D721Med (cell line): ENCODE measurements around the gene EIF4G1.
A peak's percentile ranks its signal among the peaks of the same experiment; 100 is the strongest.

ENCODE experiments used
- DNase-seq: peaks from one replicate; pipeline ENCODE4 v3.0.0; 2011; ENCODE audit warnings: low spot score; ENCODE audit not compliant: insufficient read length
- FAIRE-seq: peaks from 2 replicates; lab custom pipeline; 2011; peaks lifted over from hg19 to GRCh38; lab: Jason Lieb, UNC
- TF ChIP-seq, protein P1 (sequence below): IDR thresholded peaks from 2 replicates; pipeline ENCODE4 v1.5.1; 2012; ENCODE audit warnings: mild to moderate bottlenecking, control low read depth; ENCODE audit not compliant: insufficient read depth; ENCODE audit errors: missing control alignments

Gene EIF4G1

DNA sequence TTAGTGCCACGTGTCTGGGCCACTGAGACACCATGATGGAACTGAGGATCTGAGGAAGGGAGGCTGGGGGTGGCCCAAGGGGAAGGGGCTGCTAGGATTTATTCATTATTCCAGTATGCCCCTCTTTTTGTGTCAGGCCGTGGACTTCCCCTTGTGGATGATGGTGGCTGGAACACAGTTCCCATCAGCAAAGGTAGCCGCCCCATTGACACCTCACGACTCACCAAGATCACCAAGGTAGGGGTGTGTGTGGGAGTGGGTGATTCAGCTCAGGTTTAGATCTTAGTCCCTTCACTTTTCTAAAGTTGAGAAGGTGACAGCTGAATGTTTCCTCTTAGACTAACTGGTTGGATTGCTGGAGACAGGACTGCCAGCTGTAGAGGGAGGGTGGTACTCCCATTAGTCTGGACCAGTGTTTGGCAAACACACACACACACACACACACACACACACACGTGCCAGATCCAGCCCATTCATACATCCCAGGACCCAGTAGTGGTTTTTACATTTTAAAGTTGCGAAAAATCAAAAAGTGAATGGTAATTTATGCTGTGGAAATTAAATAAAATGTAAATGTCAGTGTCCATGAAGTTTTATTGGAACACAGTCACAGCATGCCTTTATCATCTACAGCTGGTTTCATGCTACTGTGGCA, 11.4 kb downstream of the EIF4G1 start:
- TF ChIP-seq, protein P1, sequence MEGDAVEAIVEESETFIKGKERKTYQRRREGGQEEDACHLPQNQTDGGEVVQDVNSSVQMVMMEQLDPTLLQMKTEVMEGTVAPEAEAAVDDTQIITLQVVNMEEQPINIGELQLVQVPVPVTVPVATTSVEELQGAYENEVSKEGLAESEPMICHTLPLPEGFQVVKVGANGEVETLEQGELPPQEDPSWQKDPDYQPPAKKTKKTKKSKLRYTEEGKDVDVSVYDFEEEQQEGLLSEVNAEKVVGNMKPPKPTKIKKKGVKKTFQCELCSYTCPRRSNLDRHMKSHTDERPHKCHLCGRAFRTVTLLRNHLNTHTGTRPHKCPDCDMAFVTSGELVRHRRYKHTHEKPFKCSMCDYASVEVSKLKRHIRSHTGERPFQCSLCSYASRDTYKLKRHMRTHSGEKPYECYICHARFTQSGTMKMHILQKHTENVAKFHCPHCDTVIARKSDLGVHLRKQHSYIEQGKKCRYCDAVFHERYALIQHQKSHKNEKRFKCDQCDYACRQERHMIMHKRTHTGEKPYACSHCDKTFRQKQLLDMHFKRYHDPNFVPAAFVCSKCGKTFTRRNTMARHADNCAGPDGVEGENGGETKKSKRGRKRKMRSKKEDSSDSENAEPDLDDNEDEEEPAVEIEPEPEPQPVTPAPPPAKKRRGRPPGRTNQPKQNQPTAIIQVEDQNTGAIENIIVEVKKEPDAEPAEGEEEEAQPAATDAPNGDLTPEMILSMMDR: no peak
- DNase-seq (peak; percentile 10), FAIRE-seq (no peak)

DNA sequence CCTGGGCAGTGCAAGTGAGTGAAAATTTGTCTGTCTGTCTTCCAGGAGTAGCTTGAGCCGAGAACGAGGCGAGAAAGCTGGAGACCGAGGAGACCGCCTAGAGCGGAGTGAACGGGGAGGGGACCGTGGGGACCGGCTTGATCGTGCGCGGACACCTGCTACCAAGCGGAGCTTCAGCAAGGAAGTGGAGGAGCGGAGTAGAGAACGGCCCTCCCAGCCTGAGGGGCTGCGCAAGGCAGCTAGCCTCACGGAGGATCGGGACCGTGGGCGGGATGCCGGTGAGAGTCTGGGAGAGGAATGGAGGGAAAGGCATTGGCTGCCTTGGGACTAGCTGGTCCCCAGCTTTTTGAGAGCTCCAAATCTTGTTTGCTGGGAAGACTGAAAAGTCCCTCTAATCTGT, 12.8 kb downstream of the EIF4G1 start:
- TF ChIP-seq, protein P1: no peak
- DNase-seq (no peak), FAIRE-seq (no peak)

DNA sequence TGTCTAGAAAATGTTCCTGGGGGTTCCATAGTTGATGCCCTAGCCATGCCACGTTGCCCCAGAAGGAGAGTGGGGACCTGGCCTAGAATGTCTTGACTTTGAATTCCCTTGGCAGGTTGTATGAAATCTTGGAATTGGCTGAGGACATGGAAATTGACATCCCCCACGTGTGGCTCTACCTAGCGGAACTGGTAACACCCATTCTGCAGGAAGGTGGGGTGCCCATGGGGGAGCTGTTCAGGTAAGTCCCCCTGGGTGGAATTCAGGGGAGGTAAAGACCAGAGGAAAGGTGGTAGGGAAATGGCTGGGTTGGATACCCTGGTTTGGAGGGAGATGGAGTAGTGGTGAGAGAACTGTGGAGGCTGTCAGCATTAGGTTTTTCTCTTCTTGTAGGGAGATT, 14.1 kb downstream of the EIF4G1 start:
- FAIRE-seq (no peak), DNase-seq (peak; percentile 21)
- TF ChIP-seq, protein P1: no peak

DNA sequence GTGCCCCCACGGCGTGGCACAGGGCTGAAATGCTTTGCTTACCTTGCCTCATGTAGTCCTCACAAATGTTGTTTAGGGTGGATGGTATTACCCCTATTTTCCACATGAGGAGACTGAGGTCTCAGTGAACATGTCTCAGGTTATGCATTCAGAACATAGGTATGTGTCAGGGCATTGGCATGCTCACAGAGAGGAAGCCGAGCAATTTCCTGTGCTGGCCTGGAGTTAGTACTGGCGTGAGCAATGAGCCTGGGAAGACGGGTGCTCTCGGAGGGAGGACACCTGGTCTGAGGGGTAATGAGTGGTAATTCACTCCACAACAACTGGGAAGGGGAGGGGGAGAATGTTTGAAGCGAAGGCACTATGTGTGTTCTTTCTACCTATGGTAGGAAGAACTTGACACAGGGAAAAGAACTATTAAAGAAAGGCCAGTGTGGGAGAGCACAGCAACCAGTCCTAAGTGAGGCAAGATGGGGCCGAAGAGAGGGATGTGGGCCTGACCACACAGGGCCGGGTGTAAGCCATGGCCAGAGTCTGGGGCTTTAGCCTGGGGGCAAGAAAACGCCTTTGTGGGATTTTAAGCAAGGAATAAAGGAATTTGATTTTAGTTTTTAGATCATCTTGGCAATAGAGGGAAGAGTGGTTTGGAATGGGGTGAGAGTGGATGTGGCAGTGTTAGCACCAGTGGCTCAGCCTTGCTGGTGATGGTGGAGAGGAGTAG, 18.1 kb downstream of the EIF4G1 start:
- TF ChIP-seq, protein P1: no peak
- DNase-seq (no peak), FAIRE-seq (no peak)

DNA sequence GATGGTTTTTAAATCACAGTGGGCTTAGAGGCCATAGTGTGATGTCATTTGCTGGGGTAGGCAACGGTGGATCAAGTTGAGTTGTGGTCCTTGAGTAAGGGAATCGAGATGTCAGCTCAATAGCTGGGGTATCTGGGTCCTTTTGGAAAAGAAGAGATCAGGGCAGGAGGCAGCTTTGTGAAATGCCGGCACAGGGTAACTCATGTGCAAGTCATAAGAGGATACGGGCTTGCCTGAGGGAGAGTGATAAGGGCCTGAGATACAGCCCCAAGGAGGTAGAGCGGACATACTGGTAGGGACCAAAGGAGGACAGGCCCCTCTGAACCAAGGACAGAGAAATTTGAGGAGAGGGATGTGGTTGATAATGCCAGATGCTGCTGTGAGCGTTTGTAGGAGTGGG, 18.8 kb downstream of the EIF4G1 start:
- TF ChIP-seq, protein P1: no peak
- FAIRE-seq (no peak), DNase-seq (no peak)

DNA sequence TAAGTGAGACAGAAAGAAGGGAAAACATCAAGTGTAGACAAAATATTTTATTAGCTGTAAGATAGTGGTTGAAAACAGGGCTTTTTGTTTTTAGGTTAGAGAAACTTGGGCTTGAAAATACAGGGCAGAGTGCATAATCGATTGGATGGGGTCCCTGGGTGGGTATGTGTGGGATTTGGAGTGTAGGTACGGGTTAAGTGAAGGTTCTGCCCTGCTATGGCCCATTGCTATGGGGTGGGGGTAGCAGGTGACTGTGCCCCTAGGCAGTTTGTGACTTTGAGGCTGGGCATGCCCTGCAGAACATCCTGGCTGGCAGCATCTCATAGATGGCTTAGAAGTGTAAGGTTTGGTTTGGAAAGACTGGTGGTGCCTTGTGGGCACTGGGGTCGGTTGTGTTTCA, 19.3 kb downstream of the EIF4G1 start:
- FAIRE-seq (no peak), DNase-seq (no peak)
- TF ChIP-seq, protein P1: no peak
